Skeletal muscle cell (primary cell): ENCODE results near the gene PCYT2.

Source experiments
- DNase-seq: peaks from one replicate; pipeline ENCODE4 v3.0.0-alpha.2; 2010; ENCODE audit warnings: low read depth
- H3K4me3 ChIP-seq: 2 replicates; pipeline ENCODE4 v1.5.1; 2011; ENCODE audit warnings: low read depth, mild to moderate bottlenecking, control low read depth, low read length, moderate library complexity

The PCYT2 gene

GRCh38 chr17:81947189-81947588 is 36.0 kb upstream of the PCYT2 start, which contains the start of gene MYADML2:
Gene MYADML2 (minus strand): TSS chr17:81947233. CDS start chr17:81941741, 5,492 bp downstream.
- no peak for DNase-seq
- H3K4me3 ChIP-seq, result no peak within 1 kb of the TSS

- no peak for DNase-seq
- H3K4me3 ChIP-seq, result no peak overlapping the region
These were observed 33.7 kb upstream of the PCYT2 start for GRCh38 chr17:81944858-81945257.

- H3K4me3 ChIP-seq, result no peak overlapping the region
These were observed 31.0 kb upstream of the PCYT2 start for GRCh38 chr17:81942167-81942553.

GRCh38 chr17:81941484-81942166 is 30.4 kb upstream of the PCYT2 start:
- no peak for DNase-seq
- H3K4me3 ChIP-seq, result no peak overlapping the region

More at GRCh38 chr17:81942167-81942553, 31.0 kb upstream of the PCYT2 start:
- DNase-seq, result no peak

GRCh38 chr17:81940538-81941483 is 29.6 kb upstream of the PCYT2 start:
- DNase-seq, result no peak
- H3K4me3 ChIP-seq, result no peak overlapping the region

- DNase-seq, result no peak
- no peak overlapping the region for H3K4me3 ChIP-seq
These were observed 28.7 kb upstream of the PCYT2 start for GRCh38 chr17:81939881-81940385.

- H3K4me3 ChIP-seq, result no peak overlapping the region
- DNase-seq, result no peak
These were observed 28.0 kb upstream of the PCYT2 start for GRCh38 chr17:81939218-81939617.

- no peak for DNase-seq
- peak overlapping the region; percentile 98 for H3K4me3 ChIP-seq
These were observed 24.5 kb upstream of the PCYT2 start for GRCh38 chr17:81935709-81936084.

GRCh38 chr17:81934850-81935708 is 23.9 kb upstream of the PCYT2 start:
- H3K4me3 ChIP-seq, result peak overlapping the region; percentile 98
- DNase-seq, result no peak

GRCh38 chr17:81934098-81934757 is 23.0 kb upstream of the PCYT2 start:
- no peak for DNase-seq
- H3K4me3 ChIP-seq, result no peak overlapping the region

GRCh38 chr17:81933178-81933699 is 22.0 kb upstream of the PCYT2 start:
- DNase-seq, result no peak
- no peak overlapping the region for H3K4me3 ChIP-seq

GRCh38 chr17:81932333-81932983 is 21.3 kb upstream of the PCYT2 start:
- DNase-seq, result no peak
- H3K4me3 ChIP-seq, result no peak overlapping the region

- no peak for DNase-seq
- no peak overlapping the region for H3K4me3 ChIP-seq
These were observed 20.5 kb upstream of the PCYT2 start for GRCh38 chr17:81931557-81932332.

- H3K4me3 ChIP-seq, result no peak overlapping the region
These were observed 20.0 kb upstream of the PCYT2 start for GRCh38 chr17:81931189-81931556.

GRCh38 chr17:81930142-81931125 is 19.2 kb upstream of the PCYT2 start:
- no peak overlapping the region for H3K4me3 ChIP-seq
- no peak for DNase-seq

More at GRCh38 chr17:81931189-81931556, 20.0 kb upstream of the PCYT2 start:
- no peak for DNase-seq
